ENCODE data around the gene SPTBN5.
"Not testable (repeated sequence)": the region's sequence is repeated elsewhere in the genome, so short reads cannot be mapped to it uniquely, and the experiment has no call there.

The SPTBN5 gene

GRCh38 chr15:41832208-41832607, 61.6 kb downstream of the SPTBN5 start:
- intact Hi-C loops (cut with DNase I), result no loop called here

GRCh38 chr15:41831291-41831690, 62.6 kb downstream of the SPTBN5 start:
- DNase-seq; intact Hi-C loops (cut with DNase I): not testable (repeated sequence)

More at GRCh38 chr15:41832208-41832607, 61.6 kb downstream of the SPTBN5 start:
- DNase-seq, result no peak

GRCh38 chr15:41829959-41830646, 63.8 kb downstream of the SPTBN5 start:
- DNase-seq, result no peak
- intact Hi-C loops (cut with DNase I), result loop anchor here (5.0 kb wide), 2 partner anchors 58 to 273 kb away; partner anchors contain the start of genes MAPKBP1 and TYRO3

GRCh38 chr15:41828807-41829141, 65.1 kb downstream of the SPTBN5 start:
- intact Hi-C loops (cut with DNase I), result loop anchor here (5.0 kb wide), 2 partner anchors 56 to 271 kb away; partner anchors contain the start of genes MAPKBP1 and TYRO3
- no peak for DNase-seq

GRCh38 chr15:41827880-41828806, 65.7 kb downstream of the SPTBN5 start, which contains the start of gene JMJD7:
Gene JMJD7 (plus strand): TSS chr15:41828092. CDS start chr15:41828125, 33 bp downstream.
- intact Hi-C loops (cut with DNase I), result loop anchor here (5.0 kb wide), 2 partner anchors 56 to 271 kb away; partner anchors contain the start of genes MAPKBP1 and TYRO3

GRCh38 chr15:41827290-41827879, 66.5 kb downstream of the SPTBN5 start:
- intact Hi-C loops (cut with DNase I), result loop anchor here (5.0 kb wide), 2 partner anchors 55 to 270 kb away; partner anchors contain the start of genes MAPKBP1 and TYRO3
- no peak for DNase-seq

More at GRCh38 chr15:41827880-41828806, 65.7 kb downstream of the SPTBN5 start, which contains the start of gene JMJD7:
- peak; percentile 88 to 99 (median 96) for DNase-seq

GRCh38 chr15:41825572-41826535, 68.0 kb downstream of the SPTBN5 start:
- intact Hi-C loops (cut with DNase I), result loop anchor here (5.0 kb wide), 2 partner anchors 54 to 269 kb away; partner anchors contain the start of genes MAPKBP1 and TYRO3
- DNase-seq, result peak in 2 of 10 donors; percentile 68

- intact Hi-C loops (cut with DNase I), result loop anchor here (5.0 kb wide), 2 partner anchors 53 to 268 kb away; partner anchors contain the start of genes MAPKBP1 and TYRO3
- DNase-seq, result peak in 1 of 10 donors; percentile 78
Measured at GRCh38 chr15:41825145-41825544, 68.7 kb downstream of the SPTBN5 start.

GRCh38 chr15:41824062-41824745, 69.6 kb downstream of the SPTBN5 start:
- intact Hi-C loops (cut with DNase I), result no loop called here
- peak in 1 of 10 donors; percentile 67 for DNase-seq

- DNase-seq, result peak in 1 of 10 donors; percentile 59
- intact Hi-C loops (cut with DNase I), result no loop called here
Measured at GRCh38 chr15:41823502-41823901, 70.4 kb downstream of the SPTBN5 start.

- intact Hi-C loops (cut with DNase I), result no loop called here
- peak in 1 of 10 donors; percentile 75 for DNase-seq
Measured at GRCh38 chr15:41822957-41823356, 70.9 kb downstream of the SPTBN5 start.

GRCh38 chr15:41822471-41822870, 71.4 kb downstream of the SPTBN5 start:
- intact Hi-C loops (cut with DNase I), result no loop called here
- DNase-seq, result no peak

GRCh38 chr15:41821831-41822230, 72.0 kb downstream of the SPTBN5 start:
- intact Hi-C loops (cut with DNase I), result no loop called here
- peak in 2 of 10 donors; percentile 24 to 77 for DNase-seq

GRCh38 chr15:41820791-41821423, 72.9 kb downstream of the SPTBN5 start:
- intact Hi-C loops (cut with DNase I), result no loop called here
- DNase-seq, result peak in 3 of 10 donors; percentile 22 to 72 (median 47)

- intact Hi-C loops (cut with DNase I), result loop anchor here (10.0 kb wide), 1 partner anchor 355 kb away; no protein-coding TSS in a partner anchor
Measured at GRCh38 chr15:41819455-41820050, 74.3 kb downstream of the SPTBN5 start.

GRCh38 chr15:41817781-41818180, 76.1 kb downstream of the SPTBN5 start:
- peak in 2 of 10 donors; percentile 19 to 57 for DNase-seq
- intact Hi-C loops (cut with DNase I), result loop anchor here (10.0 kb wide), 1 partner anchor 353 kb away; no protein-coding TSS in a partner anchor

More at GRCh38 chr15:41819455-41820050, 74.3 kb downstream of the SPTBN5 start:
- DNase-seq, result peak in 4 of 10 donors; percentile 12 to 51 (median 42)

- intact Hi-C loops (cut with DNase I), result loop anchor here (10.0 kb wide), 1 partner anchor 353 kb away; no protein-coding TSS in a partner anchor
- DNase-seq, result peak in 3 of 10 donors; percentile 25 to 69 (median 49)
Measured at GRCh38 chr15:41817327-41817726, 76.5 kb downstream of the SPTBN5 start.

Data from posterior cingulate gyrus (tissue), 11 donors.